HepG2 (cell line): ENCODE results near the gene MPV17L2. TPM values are rescaled to one million over a fixed set of nuclear protein-coding genes. Genes with fewer than 3 reads are reported as not detected.

Experiments
- ATAC-seq: fragments of 200-7000 bp; cut with Tn5 transposase; 3 replicates; pipeline ENCODE4 v1.9.1; 2020; ENCODE audit warnings: mild to moderate bottlenecking, moderate library complexity
- BruUV-seq: library from RNA; stranded (reverse); fragments of 400-500 nt; replicated peaks from 2 replicates; lab custom pipeline; 2021; lab: Mats Ljungman, UMichigan
- CTCF ChIA-PET: fragments of 300-600 bp; formaldehyde crosslinking; extraction: SDS; loops from one replicate; lab custom pipeline; 2021; ENCODE audit warnings: low total read pairs, inconsistent platforms, low intra/inter-chr PET ratio; lab: Yijun Ruan, JAX
- POLR2A ChIA-PET: fragments of 350-600 bp; sonication (Branson Sonifier 250); formaldehyde crosslinking; loops from one replicate; lab custom pipeline; 2020; ENCODE audit warnings: antibody characterized with exemption, inconsistent platforms; lab: Yijun Ruan, JAX
- DNase-seq: peaks from one replicate; pipeline ENCODE4 v3.0.0-alpha.2; 2015; ENCODE audit warnings: low spot score
- FAIRE-seq: peaks from 3 replicates; lab custom pipeline; 2011; peaks lifted over from hg19 to GRCh38; lab: Jason Lieb, UNC
- H2AFZ ChIP-seq: one replicate; pipeline ENCODE4 v1.6.1; 2011; ENCODE audit warnings: low read length, inconsistent platforms
- H3K27ac ChIP-seq: fragments of 300-600 bp; 3 replicates; pipeline ENCODE4 v1.8.0; 2011; ENCODE audit warnings: mixed run types, mild to moderate bottlenecking, mixed read lengths, low read length, inconsistent platforms; ENCODE audit not compliant: insufficient read depth; ENCODE audit errors: extremely low read length
- H3K27me3 ChIP-seq, 2 experiments: fragments of 200-600 bp in 1 of 2; 2 replicates in 1 of 2; 3 replicates in 1 of 2; pipeline versions ENCODE4 v1.6.0 to v1.8.0; 2011; ENCODE audit warnings: low read length in 2 of 2, mild to moderate bottlenecking in 2 of 2, moderate library complexity in 2 of 2, inconsistent platforms in 1 of 2; ENCODE audit not compliant: insufficient read depth in 2 of 2, control insufficient read depth in 1 of 2
- H3K36me3 ChIP-seq, 2 experiments: fragments of 200-600 bp in 1 of 2; replicated peaks in 1 of 2; 2 replicates in 1 of 2; 3 replicates in 1 of 2; pipeline versions ENCODE4 v1.5.1 to v1.8.0; 2011; ENCODE audit warnings: low read length in 2 of 2, inconsistent platforms in 1 of 2; ENCODE audit not compliant: insufficient read depth in 2 of 2, control insufficient read depth in 1 of 2
- H3K4me1 ChIP-seq: 2 replicates; pipeline ENCODE4 v1.5.1; 2012; ENCODE audit warnings: low read length, inconsistent platforms; ENCODE audit not compliant: insufficient read depth
- H3K4me2 ChIP-seq: 2 replicates; pipeline ENCODE4 v1.6.0; 2011; ENCODE audit warnings: low read depth, low read length, inconsistent platforms
- H3K4me3 ChIP-seq, 3 experiments: fragments of 200-600 bp in 1 of 3; sonication (generic), shearing (Covaris generic) in 1 of 3; replicated peaks in 1 of 3; 2 replicates each; pipeline ENCODE4 v1.5.1; 2011 to 2016; ENCODE audit warnings: low read length in 3 of 3, inconsistent platforms in 2 of 3, low read depth in 2 of 3, mild to moderate bottlenecking in 2 of 3, control low read depth in 1 of 3, mixed read lengths in 1 of 3; ENCODE audit not compliant: insufficient read depth in 1 of 3
- H3K79me2 ChIP-seq: one replicate; pipeline ENCODE4 v1.6.1; 2011; ENCODE audit warnings: low read length, inconsistent platforms; ENCODE audit not compliant: insufficient read depth
- H3K9ac ChIP-seq: 2 replicates; pipeline ENCODE4 v1.6.0; 2011; ENCODE audit warnings: mild to moderate bottlenecking, low read depth, low read length, inconsistent platforms; ENCODE audit not compliant: insufficient read depth
- H3K9me3 ChIP-seq: 2 replicates; pipeline ENCODE4 v1.5.1; 2012; ENCODE audit warnings: mild to moderate bottlenecking, low read length
- H4K20me1 ChIP-seq: 2 replicates; pipeline ENCODE4 v1.6.0; 2011; ENCODE audit warnings: inconsistent platforms, mild to moderate bottlenecking, low read length, moderate library complexity; ENCODE audit not compliant: insufficient read depth
- ARID2 ChIP-seq: sonication (generic); formaldehyde crosslinking; IDR thresholded peaks from 2 replicates; pipeline ENCODE4 v1.8.1; 2022; ENCODE audit warnings: mild to moderate bottlenecking, missing genetic modification reagents, borderline replicate concordance
- CCDC6 ChIP-seq: sonication (generic); formaldehyde crosslinking; IDR thresholded peaks from 2 replicates; pipeline ENCODE4 v1.8.1; 2022; ENCODE audit warnings: mild to moderate bottlenecking, missing genetic modification reagents, moderate library complexity
- GZF1 ChIP-seq: sonication (generic); formaldehyde crosslinking; IDR thresholded peaks from 2 replicates; pipeline ENCODE4 v1.5.1; 2020; ENCODE audit warnings: mild to moderate bottlenecking, missing genetic modification reagents
- KMT2B ChIP-seq: IDR thresholded peaks from 2 replicates; pipeline ENCODE4 v1.6.1; 2016; ENCODE audit warnings: missing genetic modification reagents, missing compliant biosample characterization
- TAF1 ChIP-seq: sonication (generic); formaldehyde crosslinking; IDR thresholded peaks from 2 replicates; pipeline ENCODE4 v1.4.0; 2020; ENCODE audit warnings: missing genetic modification reagents
- ZFP36L2 ChIP-seq: sonication (generic); formaldehyde crosslinking; IDR thresholded peaks from 2 replicates; pipeline ENCODE4 v1.4.0; 2020; ENCODE audit warnings: missing genetic modification reagents
- ZFP37 ChIP-seq: sonication (generic); formaldehyde crosslinking; IDR thresholded peaks from 2 replicates; pipeline ENCODE4 v1.4.0; 2020; ENCODE audit warnings: missing genetic modification reagents, borderline replicate concordance
- ZNF230 ChIP-seq: sonication (generic); formaldehyde crosslinking; IDR thresholded peaks from 2 replicates; pipeline ENCODE4 v1.4.0; 2020; ENCODE audit warnings: mild to moderate bottlenecking, missing genetic modification reagents
- ZNF33A ChIP-seq: sonication (generic); formaldehyde crosslinking; IDR thresholded peaks from 2 replicates; pipeline ENCODE4 v1.5.1; 2020; ENCODE audit warnings: missing genetic modification reagents, mild to moderate bottlenecking, moderate library complexity, borderline replicate concordance
- ZNF652 ChIP-seq: IDR thresholded peaks from 2 replicates; pipeline ENCODE4 v1.6.1; 2016; ENCODE audit warnings: low read depth, borderline replicate concordance
- ZNF839 ChIP-seq: sonication (generic); formaldehyde crosslinking; IDR thresholded peaks from 2 replicates; pipeline ENCODE4 v1.4.0; 2020; ENCODE audit warnings: missing genetic modification reagents, mild to moderate bottlenecking, borderline replicate concordance
- WGBS: methylation state at CpG from one replicate; pipeline ENCODE4 v1.1.6; 2017; ENCODE audit warnings: low lambda C conversion rate; 5-methylcytosine and 5-hydroxymethylcytosine counted together
- in situ Hi-C: cut with HindIII; loops from 2 replicates; pipeline ENCODE4 v1.10.0; 2017; ENCODE audit warnings: low pct_unique_long_range_greater_than_20kb; ENCODE audit not compliant: extremely low pct_ligation_motif_present
- intact Hi-C: fragments of 100-400 bp; cut with micrococcal nuclease; formaldehyde crosslinking; loops from one replicate; pipeline ENCODE4 v1.10.0; 2022; ENCODE audit not compliant: unreplicated experiment
- polyA plus RNA-seq, 8 experiments: library from polyadenylated mRNA; depleted of rRNA in 3 of 8; stranded (reverse) in 7 of 8; unstranded in 1 of 8; fragments of >200 nt; fragmentation: Illumina TruSeq in 4 of 8; extraction: Trizol in 4 of 8; gene quantifications; 2 replicates each; pipeline versions ENCODE4 v1.2.1 to v1.2.3, GENCODE V29; 2011 to 2016; ENCODE audit warnings: low read depth in 4 of 8, missing spikeins in 1 of 8, mixed read lengths in 1 of 8; ENCODE audit not compliant: insufficient read depth in 1 of 8
- total RNA-seq, 5 experiments: library from RNA; depleted of rRNA; stranded (reverse); fragments of >200 nt; fragmentation: Illumina TruSeq; extraction: Trizol; gene quantifications; 2 replicates each; pipeline ENCODE4 v1.2.3, GENCODE V29; 2016; ENCODE audit warnings: low read depth in 1 of 5

MPV17L2 gene
- total and polyA plus RNA-seq, 2 of the 13 experiments (the other 11 are each of a cell fraction or from before 2014, with no cell fraction given) = 13.6 to 16.7 TPM

GRCh38 chr19:18197306-18197705, 4.3 kb downstream of the MPV17L2 start:
- CTCF ChIA-PET = no interaction called here

GRCh38 chr19:18197941-18198340, 4.9 kb downstream of the MPV17L2 start:
- H3K27ac ChIP-seq = no peak overlapping the region
- BruUV-seq = no TSS peak
- no peak for TF ChIP-seq TAF1 (CRISPR knock-in tag)
- no peak for TF ChIP-seq GZF1
- TF ChIP-seq ZFP36L2 (CRISPR knock-in tag) = no peak
- no peak for TF ChIP-seq ZNF33A (CRISPR knock-in tag)
- no peak for TF ChIP-seq ZNF839
- TF ChIP-seq ZNF230 (CRISPR knock-in tag) = no peak
- H3K27me3 ChIP-seq = no peaks in the 10 kb centered on the region; a peak in 1 of 5 replicates
- H3K9ac ChIP-seq = no peak overlapping the region
- H3K4me2 ChIP-seq = no peak overlapping the region
- CTCF ChIA-PET = no interaction called here
- no peak overlapping the region for H3K4me3 ChIP-seq
- in situ Hi-C loops = no loop called here
- no peaks in the 10 kb centered on the region for H4K20me1 ChIP-seq
- intact Hi-C loops = no loop called here
- peaks cover 7% of the 10 kb centered on the region for H3K79me2 ChIP-seq
- POLR2A ChIA-PET = no interaction called here
- no peak for ATAC-seq
- H3K36me3 ChIP-seq = peaks cover 8 to 19% of the 10 kb centered on the region in 2 experiments; a peak in 3 of 5 replicates
- peaks cover 12% of the 10 kb centered on the region for H3K4me1 ChIP-seq
- no peak for FAIRE-seq
- WGBS = 90% methylated on average over 6 of the region's 6 CpGs
- H2AFZ ChIP-seq = no peak overlapping the region
- no peak for DNase-seq
- H3K9me3 ChIP-seq = no peaks in the 10 kb centered on the region

More at GRCh38 chr19:18197306-18197705, 4.3 kb downstream of the MPV17L2 start:
- Histone ChIP-seq H3K27me3 (no peaks in the 10 kb centered on the region; a peak in 1 of 5 replicates), H4K20me1 (no peaks in the 10 kb centered on the region), H3K9ac (no peak overlapping the region), H3K4me2 (no peak overlapping the region), H3K4me1 (peaks cover 11% of the 10 kb centered on the region), H3K36me3 (peaks cover 8 to 19% of the 10 kb centered on the region in 2 experiments; a peak in 3 of 5 replicates), H3K4me3 (no peak overlapping the region), H3K27ac (no peak overlapping the region), H2AFZ (no peak overlapping the region), H3K79me2 (peaks cover 7% of the 10 kb centered on the region), H3K9me3 (no peaks in the 10 kb centered on the region)
- no peak for FAIRE-seq
- TF ChIP-seq ARID2 (CRISPR knock-in tag) = no peak
- no peak for TF ChIP-seq ZNF652 (CRISPR knock-in tag)
- TF ChIP-seq CCDC6 (CRISPR knock-in tag) = no peak
- TF ChIP-seq KMT2B (CRISPR knock-in tag) = no peak
- TF ChIP-seq ZFP37 (CRISPR knock-in tag) = no peak
- intact Hi-C loops (no loop called here), in situ Hi-C loops (no loop called here)
- BruUV-seq = no TSS peak
- DNase-seq = no peak
- POLR2A ChIA-PET = no interaction called here
- ATAC-seq = no peak
- WGBS = 86% methylated on average over 7 of the region's 18 CpGs
